Activated CD4-positive, alpha-beta T cell treated with anti-CD3 and anti-CD28 coated beads for 4 hours (primary cell): Measurements from ENCODE around the gene MIOS.
"Not testable (repeated sequence)": the region's sequence is repeated elsewhere in the genome, so short reads cannot be mapped to it uniquely, and the experiment has no call there.

ENCODE experiments used
- DNase-seq, 2 donors: peaks; one replicate each; pipeline ENCODE4 v3.0.0-alpha.2; 2020

The MIOS gene

DNA sequence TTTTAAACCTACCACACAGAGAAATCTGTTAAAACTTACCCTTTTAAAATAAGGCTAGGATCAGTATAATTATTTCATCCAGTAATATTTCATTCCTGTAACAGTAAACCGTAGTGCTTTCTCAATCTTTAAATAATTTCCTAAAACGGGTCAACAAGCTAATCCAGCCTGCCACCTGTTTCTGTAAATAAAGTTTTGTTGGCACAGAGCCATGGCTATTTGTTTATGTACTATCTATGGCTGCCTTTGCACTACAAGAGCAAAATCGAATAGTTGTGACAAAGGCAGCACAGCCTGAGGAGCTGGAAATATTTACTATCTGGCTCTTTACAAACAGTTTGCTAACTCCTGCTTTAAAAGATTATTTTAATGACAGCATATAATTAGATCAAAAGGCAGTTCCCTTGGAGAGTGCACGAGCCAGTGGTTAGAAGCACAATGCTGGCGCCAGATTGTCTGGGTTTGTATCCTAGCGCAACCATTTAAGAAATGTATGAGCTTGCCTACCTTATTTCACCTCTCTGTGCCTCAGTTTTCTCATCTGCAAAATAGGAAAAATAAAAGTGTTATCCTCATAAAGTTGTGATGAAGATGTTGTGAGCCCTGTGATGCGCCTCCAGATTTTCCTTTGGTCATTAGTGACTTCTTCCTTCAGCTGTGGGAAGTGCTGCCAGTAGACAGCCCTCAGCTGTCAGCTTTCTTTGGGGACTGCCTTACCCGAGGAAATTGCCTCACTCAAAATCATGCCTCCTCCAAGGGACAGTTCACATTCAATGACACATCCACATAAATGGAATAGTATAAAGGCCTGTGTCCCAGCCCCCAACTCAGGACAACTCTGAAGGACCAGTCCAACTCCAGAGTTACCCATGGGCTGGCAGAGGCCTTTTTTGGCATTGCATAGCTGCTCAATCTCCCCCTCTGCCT, 11.8 kb upstream of the MIOS start:
- no peak for DNase-seq

DNA sequence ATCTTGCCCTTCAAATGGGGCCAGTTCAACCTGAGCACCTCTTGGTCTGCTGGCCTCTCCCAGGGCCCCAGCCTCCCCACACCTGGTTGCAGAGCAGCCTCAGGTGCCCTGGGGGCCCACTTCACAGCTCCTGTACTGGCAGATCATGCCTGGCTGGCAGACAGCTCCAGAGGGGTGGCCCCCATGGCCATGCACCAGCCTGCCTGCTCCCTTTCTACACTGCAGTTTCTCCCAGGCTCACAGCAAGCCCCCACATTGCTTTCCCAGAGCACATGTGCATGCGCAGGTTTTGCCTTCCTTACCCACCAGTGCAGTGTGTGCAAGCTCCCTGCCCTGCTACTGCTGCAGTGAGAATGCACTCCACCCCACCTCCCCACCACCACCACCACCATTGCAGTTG, 9.8 kb upstream of the MIOS start:
- DNase-seq = no peak

DNA sequence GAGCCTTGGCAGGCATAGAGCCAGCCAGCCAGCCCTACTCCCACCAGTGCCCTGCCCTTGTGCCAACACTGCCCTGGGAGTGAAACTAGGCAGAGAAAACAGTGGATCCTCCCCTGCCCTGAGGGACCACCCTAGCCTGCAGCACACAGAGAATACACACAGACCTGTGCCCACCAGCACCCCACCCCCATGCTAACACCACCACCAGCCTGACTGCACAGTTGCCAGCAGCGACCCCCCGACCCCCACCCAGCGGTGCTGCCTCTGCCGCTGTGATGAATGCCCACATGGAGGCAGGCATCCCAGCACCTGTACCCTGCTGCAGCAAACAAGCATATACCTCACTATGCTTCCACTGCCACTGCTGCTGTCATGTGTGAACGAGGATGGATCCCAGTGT, 9.4 kb upstream of the MIOS start:
- DNase-seq = no peak

DNA sequence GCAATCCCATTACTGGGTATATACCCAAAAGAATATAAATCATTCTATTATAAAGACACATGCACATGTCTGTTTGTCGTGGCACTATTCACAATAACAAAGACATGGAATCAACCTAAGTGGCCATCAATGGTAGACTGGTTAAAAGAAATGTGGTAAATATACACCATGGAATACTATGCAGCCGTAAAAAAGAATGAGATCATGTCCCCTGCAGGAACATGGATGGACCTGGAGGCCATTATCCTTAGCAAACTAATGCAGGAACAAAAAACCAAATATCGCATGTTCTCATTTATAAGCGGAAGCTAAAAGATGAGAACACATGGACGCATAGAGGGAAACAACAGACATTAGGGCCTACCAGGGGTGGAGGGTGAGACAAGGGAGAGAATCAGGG, 5.1 kb upstream of the MIOS start:
- not testable (repeated sequence) for DNase-seq

DNA sequence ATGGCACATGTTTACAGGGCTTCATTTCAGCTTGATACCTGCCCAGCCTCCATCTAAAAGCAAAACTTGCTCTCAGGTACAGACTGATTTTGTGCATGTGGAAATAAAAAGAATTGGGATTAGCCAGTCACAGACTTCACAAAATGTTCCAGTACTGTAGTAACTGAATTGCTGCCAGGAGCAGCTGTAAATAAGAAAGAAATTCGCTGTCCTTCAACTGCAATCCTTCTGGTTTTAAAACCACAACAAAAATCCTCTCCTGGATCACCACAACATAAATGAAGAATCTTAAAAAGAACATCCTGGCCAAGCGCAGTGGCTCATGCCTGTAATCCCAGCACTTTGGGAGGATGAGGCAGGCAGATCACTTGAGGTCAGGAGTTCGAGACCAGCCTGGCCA, 3.9 kb upstream of the MIOS start:
- DNase-seq = no peak

DNA sequence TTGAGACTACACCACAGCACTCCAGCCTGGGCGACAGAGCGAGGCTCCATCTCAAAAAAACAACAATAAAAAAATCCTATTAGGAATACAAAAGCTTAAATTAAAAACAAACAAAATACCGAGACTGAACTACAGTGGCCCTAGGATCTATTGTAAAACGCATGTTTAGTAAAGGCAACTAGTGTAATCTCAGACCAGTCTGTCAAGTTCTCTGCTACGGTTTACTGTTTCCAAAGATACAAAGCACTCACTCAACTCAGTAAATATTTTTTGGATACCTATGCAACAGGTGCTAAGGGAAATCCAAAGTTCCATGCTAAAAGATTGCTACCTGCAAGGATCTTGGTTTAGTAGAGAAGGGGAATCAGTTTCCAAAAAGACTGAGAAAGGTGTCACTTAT, 3.4 kb upstream of the MIOS start:
- DNase-seq = no peak

DNA sequence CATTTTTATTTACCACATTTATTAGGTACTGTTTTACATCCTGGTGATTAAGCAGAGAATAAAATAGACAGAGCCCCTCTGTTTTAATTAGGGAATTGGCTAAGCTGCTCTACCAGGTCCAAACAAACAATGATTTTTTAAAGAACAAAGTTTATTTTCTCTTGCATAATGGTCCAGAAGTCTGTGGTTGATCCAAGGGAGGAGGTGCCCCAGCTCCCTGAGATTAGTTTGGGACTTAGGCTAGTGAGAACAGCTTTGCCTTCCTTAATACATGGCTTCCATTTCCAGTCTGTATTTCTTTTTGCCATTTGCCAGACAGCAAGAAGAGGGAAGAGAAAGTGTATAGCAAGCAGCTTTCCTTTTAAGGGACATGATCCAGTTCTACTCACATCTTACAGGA, 2.9 kb upstream of the MIOS start:
- no peak for DNase-seq

DNA sequence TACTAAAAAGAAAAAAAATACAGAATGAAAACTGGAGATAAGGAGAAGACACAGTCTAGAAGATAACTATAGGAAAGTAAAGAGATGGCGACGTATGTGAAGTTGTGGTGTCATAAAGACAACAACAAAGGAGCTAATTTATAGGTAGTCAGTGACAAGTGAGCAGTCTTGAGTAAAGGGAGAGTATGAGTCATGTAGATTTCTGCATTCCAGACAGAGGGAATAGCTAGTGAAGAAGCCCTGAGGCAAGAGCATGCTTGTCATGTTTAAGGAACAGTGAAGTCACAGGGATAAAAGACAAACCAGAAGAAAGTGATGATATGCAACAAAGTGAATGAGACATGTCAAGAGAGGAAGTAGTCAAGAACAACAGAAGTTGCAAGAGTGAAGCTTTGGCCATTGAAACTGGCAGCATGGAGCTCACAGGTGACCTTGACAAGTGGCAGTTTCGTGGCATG, 2.3 kb upstream of the MIOS start:
- no peak for DNase-seq

DNA sequence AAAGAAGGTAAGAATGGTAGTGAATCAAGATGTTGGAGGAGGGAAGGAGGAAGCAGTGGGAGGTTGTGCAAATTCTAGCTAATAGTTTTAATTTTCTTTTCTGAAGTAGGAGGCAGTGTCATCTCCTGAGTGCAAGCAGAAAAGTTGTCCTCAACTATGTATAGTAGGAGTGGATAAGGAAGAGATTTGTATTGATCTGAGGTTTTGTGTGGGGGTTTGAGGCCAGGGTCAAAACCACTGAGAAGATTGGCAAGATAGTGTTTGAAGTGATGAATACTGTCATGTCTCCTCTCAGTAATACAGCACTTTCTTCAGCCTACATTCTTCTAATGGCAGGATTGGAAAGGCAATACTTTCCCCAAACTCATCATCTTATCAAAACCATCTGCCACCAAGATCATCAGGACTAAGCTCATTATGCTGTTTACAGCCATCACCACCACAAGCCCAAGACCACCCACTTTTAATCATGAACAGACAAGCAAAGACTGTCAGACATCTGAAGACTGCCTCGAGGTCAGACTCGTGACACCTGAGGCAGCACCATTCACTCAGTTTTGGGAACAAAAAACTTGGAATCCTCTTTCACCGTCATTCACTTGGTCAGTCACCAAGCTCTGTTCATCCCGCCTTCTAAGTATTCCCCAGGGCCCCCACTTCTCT, 1.5 kb upstream of the MIOS start:
- no peak for DNase-seq

DNA sequence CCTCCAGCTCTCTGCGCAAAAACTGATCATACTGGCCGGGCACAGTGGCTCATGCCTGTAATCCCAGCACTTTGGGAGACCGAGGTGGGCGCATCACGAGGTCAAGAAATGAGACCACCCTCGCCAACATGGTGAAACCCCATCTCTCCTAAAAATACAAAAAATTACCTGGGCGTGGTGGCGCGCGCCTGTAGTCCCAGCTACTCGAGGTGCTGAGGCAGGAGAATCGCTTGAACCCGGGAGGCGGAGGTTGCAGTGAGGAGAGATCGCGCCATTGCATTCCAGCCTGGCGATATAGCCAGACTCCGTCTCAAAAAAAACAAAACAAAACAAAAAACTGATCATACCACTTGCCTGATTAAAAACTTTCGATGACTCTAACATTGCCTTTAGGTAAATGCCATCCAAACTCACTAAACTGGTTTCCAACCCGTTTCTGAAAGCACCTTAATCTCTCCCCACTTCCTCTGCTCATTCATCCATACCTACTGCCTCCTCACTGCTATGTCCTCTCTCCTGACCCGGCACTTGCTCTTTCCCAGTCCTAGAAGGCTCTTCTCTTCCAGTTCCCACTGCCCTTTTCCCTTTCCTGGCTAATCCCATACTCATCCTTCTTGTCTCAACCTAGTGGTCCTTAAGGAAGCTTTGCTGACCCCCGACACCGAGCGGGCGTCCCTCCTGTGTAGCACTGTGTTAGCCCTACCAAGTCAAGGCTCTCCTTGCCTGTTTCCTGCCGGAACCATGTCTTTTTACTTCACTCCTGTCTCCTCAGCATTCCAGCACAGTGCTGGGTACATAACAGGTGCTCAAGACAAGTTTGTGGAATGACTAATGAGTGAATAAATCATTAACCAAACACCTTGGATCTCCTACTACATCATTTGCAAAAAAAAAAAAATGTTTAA, 686 bp upstream of the MIOS start:
- DNase-seq = no peak

DNA sequence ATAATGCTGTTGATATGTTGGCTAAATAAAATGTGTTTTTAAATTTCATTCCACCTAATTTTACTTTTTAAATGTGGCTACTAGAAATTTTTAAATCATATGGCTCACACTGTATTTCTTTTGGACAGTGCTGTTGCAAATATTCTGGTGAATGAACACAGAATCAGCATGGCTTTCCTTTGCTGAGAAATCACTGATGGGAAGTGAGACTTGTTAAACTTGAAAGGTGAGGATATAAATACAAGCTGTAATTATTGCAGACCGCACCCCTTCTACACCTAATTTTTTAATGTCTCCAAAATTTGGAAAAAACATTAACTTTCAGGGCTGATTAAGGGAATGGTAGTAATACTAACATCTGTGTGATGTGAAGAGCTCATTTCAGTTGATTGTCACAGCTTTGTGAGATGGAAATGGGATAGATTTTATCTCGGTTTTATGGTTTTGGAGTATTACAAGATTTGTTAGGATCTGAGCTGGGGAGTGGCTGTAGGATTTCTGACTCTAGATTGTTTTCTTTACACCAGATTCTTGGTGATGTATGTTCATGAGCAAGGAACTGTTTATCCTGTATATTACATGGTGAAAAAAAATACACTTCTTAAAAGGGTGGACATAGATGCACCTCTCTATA, 1.3 kb downstream of the MIOS start:
- DNase-seq = no peak

DNA sequence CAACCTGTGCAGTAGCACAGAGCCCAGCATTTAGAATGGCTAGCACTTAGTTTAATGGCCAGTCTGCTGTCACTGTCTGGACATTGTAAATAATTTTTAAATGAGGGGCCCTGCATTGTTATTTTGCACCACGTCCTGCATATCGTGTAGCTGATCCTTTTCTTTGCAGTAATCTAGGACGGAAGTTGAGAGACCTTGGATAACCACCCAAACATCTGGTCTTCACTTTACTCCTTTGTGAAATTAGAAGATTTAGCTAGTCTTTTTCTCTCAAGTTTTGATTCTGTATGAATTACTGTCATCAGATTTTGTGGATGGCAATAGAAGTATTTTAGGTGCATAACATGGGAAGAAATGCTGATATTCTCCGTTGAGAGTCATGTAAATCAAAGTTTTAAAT, 1.9 kb downstream of the MIOS start:
- DNase-seq = no peak

DNA sequence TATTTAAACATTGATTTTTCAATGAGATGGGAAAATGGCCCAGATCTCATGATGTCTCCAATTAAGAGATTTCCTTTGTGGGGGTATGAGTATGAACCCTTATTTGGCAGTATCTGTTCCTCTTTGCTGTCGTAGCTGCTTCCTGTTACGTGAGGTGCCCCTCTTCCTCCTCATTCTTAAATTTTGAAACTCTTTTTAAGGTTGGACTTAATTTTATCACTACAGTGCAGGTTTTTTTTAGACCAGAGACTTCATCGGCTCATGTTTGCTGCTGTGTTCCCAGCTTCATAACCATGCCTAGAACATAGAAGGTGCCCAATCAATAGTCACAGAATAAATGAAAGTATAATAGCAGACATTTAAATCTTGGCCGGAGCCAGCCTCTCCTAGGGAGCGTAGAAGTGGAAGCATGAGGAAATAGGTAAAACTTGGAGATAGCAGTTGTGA, 2.4 kb downstream of the MIOS start:
- DNase-seq = no peak

DNA sequence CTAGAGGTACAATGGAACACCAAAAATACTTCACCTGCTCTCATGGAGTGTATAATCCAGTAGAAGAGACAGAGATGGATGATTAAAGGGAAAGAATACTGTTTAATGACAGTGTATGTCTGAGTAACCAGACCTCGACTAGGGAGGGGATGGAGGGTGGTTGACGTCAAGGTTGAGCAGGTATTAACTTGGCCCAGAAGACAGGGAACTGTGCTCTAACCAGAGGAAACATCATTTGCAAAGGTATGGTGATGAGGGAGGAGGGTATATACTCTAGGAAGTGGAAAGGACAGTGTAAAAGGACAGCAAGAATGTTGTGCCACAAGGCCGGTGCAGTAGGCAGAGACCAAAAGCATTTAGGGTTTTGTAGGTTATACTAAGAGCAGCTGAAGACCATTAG, 2.9 kb downstream of the MIOS start:
- no peak for DNase-seq

DNA sequence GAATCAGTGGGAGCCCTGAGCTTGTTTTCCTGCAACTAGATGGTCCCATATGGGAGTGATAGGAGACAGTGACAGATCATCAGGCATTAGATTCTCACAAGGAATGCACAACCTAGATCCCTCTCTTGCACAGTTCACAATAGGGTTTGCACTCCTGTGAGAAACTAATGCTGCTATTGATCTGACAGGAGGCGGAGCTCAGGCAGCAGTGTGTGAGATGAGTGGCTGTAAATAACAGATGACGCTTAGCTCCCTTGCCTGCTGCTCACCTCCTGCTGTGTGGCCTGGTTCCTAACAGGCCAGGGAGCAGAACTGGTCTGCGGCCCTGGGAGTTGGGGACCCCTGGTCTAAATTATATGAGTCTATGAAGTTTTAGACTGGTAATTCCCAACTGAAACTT, 3.9 kb downstream of the MIOS start:
- DNase-seq = no peak

DNA sequence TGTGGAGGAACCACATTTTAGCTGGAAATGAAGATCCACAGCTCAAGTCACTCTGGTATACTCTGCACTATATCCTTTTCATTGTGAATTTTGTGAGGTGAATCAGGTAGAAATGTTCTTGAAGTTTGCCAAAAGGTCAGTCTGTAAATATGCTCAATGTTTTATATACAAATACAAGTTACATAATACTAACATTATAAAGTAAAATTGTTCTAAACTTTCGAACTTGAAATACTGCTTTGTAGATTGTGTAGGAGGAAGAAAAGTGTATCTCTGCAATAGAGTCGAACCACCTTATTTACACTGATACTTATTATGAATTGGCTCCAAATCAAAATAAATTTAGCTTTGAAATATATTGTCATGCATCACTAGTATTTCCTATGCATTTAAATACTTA, 7.0 kb downstream of the MIOS start:
- DNase-seq = no peak

DNA sequence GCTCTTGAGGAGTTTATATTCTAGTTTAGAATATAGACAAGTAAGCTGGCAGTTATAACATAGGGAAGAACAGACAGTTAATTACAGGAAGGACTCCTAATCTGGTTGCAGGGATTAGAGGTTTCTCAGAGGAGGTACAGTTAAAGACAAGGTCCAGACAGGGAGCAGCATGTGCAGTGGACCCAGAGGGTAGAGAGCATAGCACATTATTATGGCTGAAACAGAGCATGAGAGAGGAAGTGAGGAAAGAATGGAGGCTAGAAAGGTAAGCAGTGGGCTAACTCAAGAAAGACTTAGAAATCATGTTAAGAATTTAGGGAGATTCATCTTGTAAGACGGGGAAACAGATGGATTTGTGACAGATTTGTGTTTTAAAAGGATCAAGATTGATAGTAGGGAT, 9.7 kb downstream of the MIOS start:
- no peak for DNase-seq

DNA sequence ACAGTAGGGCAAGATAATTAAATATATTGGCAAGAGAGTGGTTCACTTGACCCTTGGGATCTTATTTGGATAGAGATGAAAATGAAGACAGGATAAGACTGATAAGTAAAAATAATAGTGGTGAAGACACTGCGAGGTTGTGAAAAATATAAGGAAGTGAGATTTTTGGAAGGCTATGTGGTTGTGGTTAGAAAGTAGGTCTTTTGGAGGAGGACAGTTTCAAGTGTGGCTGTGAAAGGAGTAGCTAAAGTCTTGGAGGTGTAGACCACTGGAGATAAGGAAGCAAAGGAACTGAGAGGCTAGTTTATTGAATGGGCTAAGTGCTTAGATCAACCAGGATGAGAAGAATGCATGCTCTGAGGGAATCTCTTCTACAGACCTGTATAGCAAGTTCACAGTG, 11.2 kb downstream of the MIOS start:
- no peak for DNase-seq

DNA sequence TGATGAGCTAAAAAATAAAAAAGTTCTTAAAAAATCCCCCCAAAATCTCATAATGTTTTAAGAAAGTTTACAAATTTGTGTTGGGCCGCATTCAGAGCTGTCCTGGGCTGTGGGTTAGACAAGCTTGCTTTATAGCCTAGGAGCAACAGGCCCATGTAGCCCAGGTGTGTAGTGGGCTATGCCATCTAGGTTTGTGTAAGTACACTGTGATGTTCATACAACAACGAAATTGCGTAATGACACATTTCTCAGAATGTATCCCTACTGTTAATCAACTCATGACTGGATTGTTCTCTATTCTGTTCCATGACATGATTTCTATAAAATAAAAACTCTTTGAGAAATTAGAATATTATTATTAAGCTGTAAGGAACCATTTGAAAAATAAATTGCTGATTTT, 13.0 kb downstream of the MIOS start:
- no peak for DNase-seq

DNA sequence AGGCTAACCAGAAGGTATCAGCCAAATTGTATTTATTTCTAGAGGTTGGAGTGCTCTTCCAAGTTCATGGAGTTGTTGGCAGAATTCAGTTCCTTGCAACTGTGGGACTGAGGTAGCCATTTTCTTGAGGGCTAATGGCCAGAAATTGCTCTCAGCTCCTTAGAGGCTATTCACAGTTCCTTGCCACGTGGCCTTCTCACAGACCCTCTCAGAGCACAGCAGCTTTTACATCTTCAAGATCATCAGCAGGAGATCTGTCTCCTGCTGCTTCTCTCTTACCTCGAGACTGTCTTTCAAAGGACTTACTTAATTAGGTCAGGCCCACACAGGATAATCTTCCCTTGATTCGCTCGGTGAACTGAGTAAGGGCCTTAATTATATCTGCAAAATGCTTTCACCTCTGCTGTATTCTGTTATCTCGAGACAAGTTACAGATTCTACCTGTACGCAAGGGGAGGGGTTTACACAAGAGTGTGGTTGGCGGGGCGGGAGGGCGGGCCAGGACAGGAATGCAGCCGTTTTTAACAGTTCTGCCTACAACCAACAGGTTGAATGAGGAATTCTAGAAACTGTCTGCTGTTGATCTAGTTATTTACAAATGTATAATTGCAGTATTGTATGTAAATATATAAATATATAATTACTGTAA, 15.0 kb downstream of the MIOS start:
- no peak for DNase-seq

DNA sequence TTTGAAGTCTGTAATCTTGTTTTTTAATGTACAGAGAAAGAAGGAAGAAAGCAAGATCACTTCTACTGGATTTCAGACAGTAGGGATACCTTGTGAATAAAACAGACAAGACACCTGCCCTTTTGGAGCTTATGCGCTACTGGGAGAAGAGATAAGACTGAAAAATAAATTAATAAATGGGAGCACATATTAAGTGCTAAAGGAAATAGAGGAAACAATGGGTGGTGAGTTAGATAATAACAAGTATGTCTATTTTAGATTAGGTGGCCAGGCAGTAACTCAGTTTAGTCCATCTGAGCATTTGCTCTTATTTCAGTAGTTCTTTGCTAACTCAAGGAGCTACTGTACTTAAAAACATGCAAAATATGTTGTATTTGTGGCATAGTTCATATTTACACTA, 15.9 kb downstream of the MIOS start:
- DNase-seq = no peak

DNA sequence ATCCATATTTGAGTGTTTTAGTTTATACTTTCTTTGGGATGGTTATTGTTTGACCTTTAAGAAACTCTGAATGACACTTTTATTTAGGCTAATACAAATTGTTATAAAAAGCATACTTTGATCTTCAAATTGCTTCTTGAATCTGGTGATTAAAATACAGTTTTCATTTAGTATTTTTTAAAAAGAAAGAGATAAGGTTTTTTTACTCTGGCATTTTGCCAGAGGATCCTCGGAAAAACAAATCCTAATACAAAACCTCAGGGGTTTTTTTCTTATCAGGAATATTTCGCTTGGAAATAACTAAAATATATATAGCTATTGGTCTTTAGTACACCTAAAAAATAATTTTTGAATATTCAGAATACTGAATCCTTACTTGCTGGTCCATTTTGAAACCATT, 17.0 kb downstream of the MIOS start:
- DNase-seq = no peak
